WTC11 (cell line): ENCODE results near the gene RNF169. TPM values are rescaled to one million over a fixed set of nuclear protein-coding genes. Genes with fewer than 3 reads are reported as not detected.

ENCODE experiments used
- ATAC-seq: fragments of 200-7000 bp; cut with Tn5 transposase; 2 replicates; pipeline ENCODE4 v1.10.0; 2021; ENCODE audit warnings: mild to moderate bottlenecking, moderate library complexity
- CTCF ChIA-PET: fragments of 300-600 bp; sonication (Branson Sonifier 250); formaldehyde crosslinking; loops from one replicate; lab custom pipeline; 2021; ENCODE audit warnings: antibody characterized with exemption; lab: Charles Lee
- POLR2A ChIA-PET: fragments of 350-600 bp; sonication (Branson Sonifier 250); formaldehyde crosslinking; loops from one replicate; lab custom pipeline; 2021; ENCODE audit warnings: antibody characterized with exemption; lab: Charles Lee
- DNase-seq: peaks from one replicate; pipeline ENCODE4 v3.0.0; 2021; ENCODE audit warnings: low spot score
- H3K27ac Mint-ChIP-seq: 2 replicates; pipeline ENCODE4 v1.8.0; 2021; ENCODE audit warnings: mixed read lengths
- H3K27me3 Mint-ChIP-seq: 2 replicates; pipeline ENCODE4 v1.8.0; 2021; ENCODE audit warnings: low read depth, mild to moderate bottlenecking, moderate library complexity, mixed read lengths
- H3K36me3 Mint-ChIP-seq: 2 replicates; pipeline ENCODE4 v1.8.0; 2021; ENCODE audit warnings: mixed read lengths
- H3K4me1 Mint-ChIP-seq: 2 replicates; pipeline ENCODE4 v1.8.0; 2022; ENCODE audit warnings: mixed read lengths
- H3K4me3 Mint-ChIP-seq: 2 replicates; pipeline ENCODE4 v1.8.0; 2021; ENCODE audit warnings: mild to moderate bottlenecking, moderate library complexity, mixed read lengths
- H3K9me3 Mint-ChIP-seq: 2 replicates; pipeline ENCODE4 v1.8.0; 2021; ENCODE audit warnings: mixed read lengths
- CREB1 ChIP-seq: sonication (generic); formaldehyde crosslinking; IDR thresholded peaks from 2 replicates; pipeline ENCODE4 v1.8.0; 2023; ENCODE audit warnings: mild to moderate bottlenecking, missing genetic modification reagents
- JAZF1 ChIP-seq: fragments of 250-450 bp; sonication (Bioruptor Pico); IDR thresholded peaks from 2 replicates; pipeline ENCODE4 v1.9.0; 2021; ENCODE audit warnings: moderate library complexity, mild to moderate bottlenecking, inconsistent platforms
- MXD4 ChIP-seq: fragments of 250-450 bp; sonication (Bioruptor Pico); IDR thresholded peaks from 2 replicates; pipeline ENCODE4 v1.8.0; 2021; ENCODE audit warnings: mild to moderate bottlenecking, moderate library complexity, borderline replicate concordance
- TCF7 ChIP-seq: sonication (generic); formaldehyde crosslinking; IDR thresholded peaks from 2 replicates; pipeline ENCODE4 v1.8.0; 2022; ENCODE audit warnings: mild to moderate bottlenecking, low read depth, missing genetic modification reagents, moderate library complexity
- ZNF121 ChIP-seq: sonication (generic); formaldehyde crosslinking; IDR thresholded peaks from 2 replicates; pipeline ENCODE4 v1.8.0; 2023; ENCODE audit warnings: missing genetic modification reagents
- ZNF671 ChIP-seq: fragments of 250-450 bp; sonication (Bioruptor Pico); IDR thresholded peaks from 2 replicates; pipeline ENCODE4 v1.8.0; 2021; ENCODE audit warnings: mild to moderate bottlenecking
- total RNA-seq: library from RNA; stranded (reverse); gene quantifications from 3 replicates; pipeline ENCODE4 v1.2.3, GENCODE V29; 2021
- TF ChIP-seq, protein P1 (sequence below): fragments of 250-450 bp; sonication (Bioruptor Pico); IDR thresholded peaks from 2 replicates; pipeline ENCODE4 v1.9.0; 2021; ENCODE audit warnings: mild to moderate bottlenecking, borderline replicate concordance
- TF ChIP-seq, protein P2 (sequence below): fragments of 250-450 bp; sonication (Bioruptor Pico); IDR thresholded peaks from 2 replicates; pipeline ENCODE4 v1.9.0; 2021; ENCODE audit warnings: mild to moderate bottlenecking
- TF ChIP-seq, protein P3 (sequence below): sonication (generic); formaldehyde crosslinking; IDR thresholded peaks from 2 replicates; pipeline ENCODE4 v1.8.1; 2022; ENCODE audit warnings: mild to moderate bottlenecking, moderate library complexity, missing genetic modification reagents
- TF ChIP-seq, protein P4 (sequence below): fragments of 250-450 bp; sonication (Bioruptor Pico); IDR thresholded peaks from 2 replicates; pipeline ENCODE4 v2.1.2; 2022; ENCODE audit warnings: mild to moderate bottlenecking, moderate library complexity
- TF ChIP-seq, protein P5 (sequence below): fragments of 250-450 bp; sonication (Bioruptor Pico); IDR thresholded peaks from 2 replicates; pipeline ENCODE4 v1.9.0; 2021; ENCODE audit warnings: moderate library complexity, mild to moderate bottlenecking, inconsistent platforms, borderline replicate concordance
- TF ChIP-seq, protein P6 (sequence below): sonication (generic); formaldehyde crosslinking; IDR thresholded peaks from 2 replicates; pipeline ENCODE4 v1.8.0; 2022; ENCODE audit warnings: missing genetic modification reagents
- TF ChIP-seq, protein P7 (sequence below): sonication (generic); formaldehyde crosslinking; IDR thresholded peaks from 2 replicates; pipeline ENCODE4 v1.8.0; 2023; ENCODE audit warnings: missing genetic modification reagents
- TF ChIP-seq, protein P8 (sequence below): sonication (generic); formaldehyde crosslinking; IDR thresholded peaks from 2 replicates; pipeline ENCODE4 v1.8.0; 2022; ENCODE audit warnings: mild to moderate bottlenecking, missing genetic modification reagents
- TF ChIP-seq, protein P9 (sequence below): sonication (generic); formaldehyde crosslinking; IDR thresholded peaks from 2 replicates; pipeline ENCODE4 v1.8.1; 2022; ENCODE audit warnings: low read depth, mild to moderate bottlenecking, moderate library complexity, missing genetic modification reagents, borderline replicate concordance

RNF169 gene
- total RNA-seq, 1 experiment from 2014 or later, result 13.6 TPM

DNA sequence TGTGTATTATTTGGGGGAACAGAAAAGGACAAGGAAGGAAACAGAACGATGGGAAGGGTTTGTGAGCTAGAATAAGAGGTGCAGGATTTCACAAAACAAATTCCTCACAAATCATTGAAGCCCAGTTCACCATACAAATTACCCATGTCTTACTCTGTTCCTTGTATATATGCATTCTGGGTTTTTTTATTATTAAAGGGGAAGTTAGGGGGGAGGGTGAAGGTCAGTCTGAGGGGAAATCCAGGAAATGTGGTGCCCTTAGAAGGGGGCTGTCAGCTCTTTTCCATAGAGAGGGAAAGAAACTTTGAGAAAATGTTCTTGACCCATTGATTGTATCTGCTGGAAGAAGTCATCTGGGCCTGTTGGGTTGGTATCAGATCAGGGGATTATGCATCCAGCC, 90.8 kb downstream of the RNF169 start (continued):
- TF ChIP-seq, protein P1, sequence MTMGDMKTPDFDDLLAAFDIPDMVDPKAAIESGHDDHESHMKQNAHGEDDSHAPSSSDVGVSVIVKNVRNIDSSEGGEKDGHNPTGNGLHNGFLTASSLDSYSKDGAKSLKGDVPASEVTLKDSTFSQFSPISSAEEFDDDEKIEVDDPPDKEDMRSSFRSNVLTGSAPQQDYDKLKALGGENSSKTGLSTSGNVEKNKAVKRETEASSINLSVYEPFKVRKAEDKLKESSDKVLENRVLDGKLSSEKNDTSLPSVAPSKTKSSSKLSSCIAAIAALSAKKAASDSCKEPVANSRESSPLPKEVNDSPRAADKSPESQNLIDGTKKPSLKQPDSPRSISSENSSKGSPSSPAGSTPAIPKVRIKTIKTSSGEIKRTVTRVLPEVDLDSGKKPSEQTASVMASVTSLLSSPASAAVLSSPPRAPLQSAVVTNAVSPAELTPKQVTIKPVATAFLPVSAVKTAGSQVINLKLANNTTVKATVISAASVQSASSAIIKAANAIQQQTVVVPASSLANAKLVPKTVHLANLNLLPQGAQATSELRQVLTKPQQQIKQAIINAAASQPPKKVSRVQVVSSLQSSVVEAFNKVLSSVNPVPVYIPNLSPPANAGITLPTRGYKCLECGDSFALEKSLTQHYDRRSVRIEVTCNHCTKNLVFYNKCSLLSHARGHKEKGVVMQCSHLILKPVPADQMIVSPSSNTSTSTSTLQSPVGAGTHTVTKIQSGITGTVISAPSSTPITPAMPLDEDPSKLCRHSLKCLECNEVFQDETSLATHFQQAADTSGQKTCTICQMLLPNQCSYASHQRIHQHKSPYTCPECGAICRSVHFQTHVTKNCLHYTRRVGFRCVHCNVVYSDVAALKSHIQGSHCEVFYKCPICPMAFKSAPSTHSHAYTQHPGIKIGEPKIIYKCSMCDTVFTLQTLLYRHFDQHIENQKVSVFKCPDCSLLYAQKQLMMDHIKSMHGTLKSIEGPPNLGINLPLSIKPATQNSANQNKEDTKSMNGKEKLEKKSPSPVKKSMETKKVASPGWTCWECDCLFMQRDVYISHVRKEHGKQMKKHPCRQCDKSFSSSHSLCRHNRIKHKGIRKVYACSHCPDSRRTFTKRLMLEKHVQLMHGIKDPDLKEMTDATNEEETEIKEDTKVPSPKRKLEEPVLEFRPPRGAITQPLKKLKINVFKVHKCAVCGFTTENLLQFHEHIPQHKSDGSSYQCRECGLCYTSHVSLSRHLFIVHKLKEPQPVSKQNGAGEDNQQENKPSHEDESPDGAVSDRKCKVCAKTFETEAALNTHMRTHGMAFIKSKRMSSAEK, result no peak
- TF ChIP-seq, protein P2, sequence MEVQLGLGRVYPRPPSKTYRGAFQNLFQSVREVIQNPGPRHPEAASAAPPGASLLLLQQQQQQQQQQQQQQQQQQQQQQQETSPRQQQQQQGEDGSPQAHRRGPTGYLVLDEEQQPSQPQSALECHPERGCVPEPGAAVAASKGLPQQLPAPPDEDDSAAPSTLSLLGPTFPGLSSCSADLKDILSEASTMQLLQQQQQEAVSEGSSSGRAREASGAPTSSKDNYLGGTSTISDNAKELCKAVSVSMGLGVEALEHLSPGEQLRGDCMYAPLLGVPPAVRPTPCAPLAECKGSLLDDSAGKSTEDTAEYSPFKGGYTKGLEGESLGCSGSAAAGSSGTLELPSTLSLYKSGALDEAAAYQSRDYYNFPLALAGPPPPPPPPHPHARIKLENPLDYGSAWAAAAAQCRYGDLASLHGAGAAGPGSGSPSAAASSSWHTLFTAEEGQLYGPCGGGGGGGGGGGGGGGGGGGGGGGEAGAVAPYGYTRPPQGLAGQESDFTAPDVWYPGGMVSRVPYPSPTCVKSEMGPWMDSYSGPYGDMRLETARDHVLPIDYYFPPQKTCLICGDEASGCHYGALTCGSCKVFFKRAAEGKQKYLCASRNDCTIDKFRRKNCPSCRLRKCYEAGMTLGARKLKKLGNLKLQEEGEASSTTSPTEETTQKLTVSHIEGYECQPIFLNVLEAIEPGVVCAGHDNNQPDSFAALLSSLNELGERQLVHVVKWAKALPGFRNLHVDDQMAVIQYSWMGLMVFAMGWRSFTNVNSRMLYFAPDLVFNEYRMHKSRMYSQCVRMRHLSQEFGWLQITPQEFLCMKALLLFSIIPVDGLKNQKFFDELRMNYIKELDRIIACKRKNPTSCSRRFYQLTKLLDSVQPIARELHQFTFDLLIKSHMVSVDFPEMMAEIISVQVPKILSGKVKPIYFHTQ (CRISPR knock-in tag), result no peak
- TF ChIP-seq, protein P3, sequence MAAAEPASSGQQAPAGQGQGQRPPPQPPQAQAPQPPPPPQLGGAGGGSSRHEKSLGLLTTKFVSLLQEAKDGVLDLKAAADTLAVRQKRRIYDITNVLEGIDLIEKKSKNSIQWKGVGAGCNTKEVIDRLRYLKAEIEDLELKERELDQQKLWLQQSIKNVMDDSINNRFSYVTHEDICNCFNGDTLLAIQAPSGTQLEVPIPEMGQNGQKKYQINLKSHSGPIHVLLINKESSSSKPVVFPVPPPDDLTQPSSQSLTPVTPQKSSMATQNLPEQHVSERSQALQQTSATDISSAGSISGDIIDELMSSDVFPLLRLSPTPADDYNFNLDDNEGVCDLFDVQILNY (CRISPR knock-in tag), result no peak
- TF ChIP-seq CREB1, result no peak
- TF ChIP-seq, protein P4, sequence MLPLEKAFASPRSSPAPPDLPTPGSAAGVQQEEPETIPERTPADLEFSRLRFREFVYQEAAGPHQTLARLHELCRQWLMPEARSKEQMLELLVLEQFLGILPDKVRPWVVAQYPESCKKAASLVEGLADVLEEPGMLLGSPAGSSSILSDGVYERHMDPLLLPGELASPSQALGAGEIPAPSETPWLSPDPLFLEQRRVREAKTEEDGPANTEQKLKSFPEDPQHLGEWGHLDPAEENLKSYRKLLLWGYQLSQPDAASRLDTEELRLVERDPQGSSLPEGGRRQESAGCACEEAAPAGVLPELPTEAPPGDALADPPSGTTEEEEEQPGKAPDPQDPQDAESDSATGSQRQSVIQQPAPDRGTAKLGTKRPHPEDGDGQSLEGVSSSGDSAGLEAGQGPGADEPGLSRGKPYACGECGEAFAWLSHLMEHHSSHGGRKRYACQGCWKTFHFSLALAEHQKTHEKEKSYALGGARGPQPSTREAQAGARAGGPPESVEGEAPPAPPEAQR (CRISPR knock-in tag), result no peak
- TF ChIP-seq ZNF121 (CRISPR knock-in tag), result no peak
- TF ChIP-seq, protein P5, sequence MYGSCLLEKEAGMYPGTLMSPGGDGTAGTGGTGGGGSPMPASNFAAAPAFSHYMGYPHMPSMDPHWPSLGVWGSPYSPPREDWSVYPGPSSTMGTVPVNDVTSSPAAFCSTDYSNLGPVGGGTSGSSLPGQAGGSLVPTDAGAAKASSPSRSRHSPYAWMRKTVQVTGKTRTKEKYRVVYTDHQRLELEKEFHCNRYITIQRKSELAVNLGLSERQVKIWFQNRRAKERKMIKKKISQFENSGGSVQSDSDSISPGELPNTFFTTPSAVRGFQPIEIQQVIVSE (CRISPR knock-in tag), result no peak

DNA sequence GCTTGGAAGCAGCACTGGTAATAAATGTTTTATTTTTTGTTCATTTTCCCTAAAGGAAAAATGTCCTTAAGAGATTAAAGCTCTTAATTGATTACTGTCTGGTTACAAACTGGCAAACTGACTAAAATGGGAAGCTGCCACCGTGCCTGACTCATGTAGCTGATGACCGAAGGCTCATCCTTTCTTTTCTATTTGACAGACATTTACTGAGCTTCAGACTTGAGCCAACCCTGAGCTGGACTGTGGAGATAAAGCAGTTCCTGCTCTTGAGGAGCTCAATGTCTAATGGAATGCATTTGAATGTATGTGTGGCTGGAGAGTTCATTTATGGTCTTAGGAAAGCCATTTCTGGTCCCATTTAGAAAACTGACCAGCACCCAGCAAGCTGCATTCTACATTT, 91.3 kb downstream of the RNF169 start:
- no peaks in the 10 kb centered on the region for H3K9me3 Mint-ChIP-seq
- no peaks in the 10 kb centered on the region for H3K27me3 Mint-ChIP-seq
- POLR2A ChIA-PET, result no interaction called here
- TF ChIP-seq ZNF671 (CRISPR knock-in tag) (no peak), CREB1 (no peak), TCF7 (no peak), JAZF1 (CRISPR knock-in tag) (no peak), MXD4 (no peak)
- TF ChIP-seq, protein P6, sequence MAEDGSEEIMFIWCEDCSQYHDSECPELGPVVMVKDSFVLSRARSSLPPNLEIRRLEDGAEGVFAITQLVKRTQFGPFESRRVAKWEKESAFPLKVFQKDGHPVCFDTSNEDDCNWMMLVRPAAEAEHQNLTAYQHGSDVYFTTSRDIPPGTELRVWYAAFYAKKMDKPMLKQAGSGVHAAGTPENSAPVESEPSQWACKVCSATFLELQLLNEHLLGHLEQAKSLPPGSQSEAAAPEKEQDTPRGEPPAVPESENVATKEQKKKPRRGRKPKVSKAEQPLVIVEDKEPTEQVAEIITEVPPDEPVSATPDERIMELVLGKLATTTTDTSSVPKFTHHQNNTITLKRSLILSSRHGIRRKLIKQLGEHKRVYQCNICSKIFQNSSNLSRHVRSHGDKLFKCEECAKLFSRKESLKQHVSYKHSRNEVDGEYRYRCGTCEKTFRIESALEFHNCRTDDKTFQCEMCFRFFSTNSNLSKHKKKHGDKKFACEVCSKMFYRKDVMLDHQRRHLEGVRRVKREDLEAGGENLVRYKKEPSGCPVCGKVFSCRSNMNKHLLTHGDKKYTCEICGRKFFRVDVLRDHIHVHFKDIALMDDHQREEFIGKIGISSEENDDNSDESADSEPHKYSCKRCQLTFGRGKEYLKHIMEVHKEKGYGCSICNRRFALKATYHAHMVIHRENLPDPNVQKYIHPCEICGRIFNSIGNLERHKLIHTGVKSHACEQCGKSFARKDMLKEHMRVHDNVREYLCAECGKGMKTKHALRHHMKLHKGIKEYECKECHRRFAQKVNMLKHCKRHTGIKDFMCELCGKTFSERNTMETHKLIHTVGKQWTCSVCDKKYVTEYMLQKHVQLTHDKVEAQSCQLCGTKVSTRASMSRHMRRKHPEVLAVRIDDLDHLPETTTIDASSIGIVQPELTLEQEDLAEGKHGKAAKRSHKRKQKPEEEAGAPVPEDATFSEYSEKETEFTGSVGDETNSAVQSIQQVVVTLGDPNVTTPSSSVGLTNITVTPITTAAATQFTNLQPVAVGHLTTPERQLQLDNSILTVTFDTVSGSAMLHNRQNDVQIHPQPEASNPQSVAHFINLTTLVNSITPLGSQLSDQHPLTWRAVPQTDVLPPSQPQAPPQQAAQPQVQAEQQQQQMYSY (CRISPR knock-in tag), result no peak
- TF ChIP-seq, protein P7, sequence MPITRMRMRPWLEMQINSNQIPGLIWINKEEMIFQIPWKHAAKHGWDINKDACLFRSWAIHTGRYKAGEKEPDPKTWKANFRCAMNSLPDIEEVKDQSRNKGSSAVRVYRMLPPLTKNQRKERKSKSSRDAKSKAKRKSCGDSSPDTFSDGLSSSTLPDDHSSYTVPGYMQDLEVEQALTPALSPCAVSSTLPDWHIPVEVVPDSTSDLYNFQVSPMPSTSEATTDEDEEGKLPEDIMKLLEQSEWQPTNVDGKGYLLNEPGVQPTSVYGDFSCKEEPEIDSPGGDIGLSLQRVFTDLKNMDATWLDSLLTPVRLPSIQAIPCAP (CRISPR knock-in tag), result no peak
- TF ChIP-seq, protein P8, sequence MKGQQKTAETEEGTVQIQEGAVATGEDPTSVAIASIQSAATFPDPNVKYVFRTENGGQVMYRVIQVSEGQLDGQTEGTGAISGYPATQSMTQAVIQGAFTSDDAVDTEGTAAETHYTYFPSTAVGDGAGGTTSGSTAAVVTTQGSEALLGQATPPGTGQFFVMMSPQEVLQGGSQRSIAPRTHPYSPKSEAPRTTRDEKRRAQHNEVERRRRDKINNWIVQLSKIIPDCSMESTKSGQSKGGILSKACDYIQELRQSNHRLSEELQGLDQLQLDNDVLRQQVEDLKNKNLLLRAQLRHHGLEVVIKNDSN (CRISPR knock-in tag), result no peak
- TF ChIP-seq, protein P9, sequence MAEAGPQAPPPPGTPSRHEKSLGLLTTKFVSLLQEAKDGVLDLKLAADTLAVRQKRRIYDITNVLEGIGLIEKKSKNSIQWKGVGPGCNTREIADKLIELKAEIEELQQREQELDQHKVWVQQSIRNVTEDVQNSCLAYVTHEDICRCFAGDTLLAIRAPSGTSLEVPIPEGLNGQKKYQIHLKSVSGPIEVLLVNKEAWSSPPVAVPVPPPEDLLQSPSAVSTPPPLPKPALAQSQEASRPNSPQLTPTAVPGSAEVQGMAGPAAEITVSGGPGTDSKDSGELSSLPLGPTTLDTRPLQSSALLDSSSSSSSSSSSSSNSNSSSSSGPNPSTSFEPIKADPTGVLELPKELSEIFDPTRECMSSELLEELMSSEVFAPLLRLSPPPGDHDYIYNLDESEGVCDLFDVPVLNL, result no peak

More for the DNA sequence above, 91.3 kb downstream of the RNF169 start:
- Mint-ChIP-seq H3K27ac (peak overlapping the region; percentile 13; the same call in 1 of the 2 replicates), H3K4me1 (peaks cover 11% of the 10 kb centered on the region), H3K4me3 (no peak overlapping the region), H3K36me3 (peaks cover 19% of the 10 kb centered on the region)
- ATAC-seq (no peak), DNase-seq (no peak)
- CTCF ChIA-PET, result interaction anchor here (0.7 to 1.4 kb wide), 4 partner anchors 8 to 248 kb away, joined by 3 to 6 read pairs (median 4); partner anchors contain the start of gene POLD3
